ENCODE results near the gene DNASE1L3.

DNA sequence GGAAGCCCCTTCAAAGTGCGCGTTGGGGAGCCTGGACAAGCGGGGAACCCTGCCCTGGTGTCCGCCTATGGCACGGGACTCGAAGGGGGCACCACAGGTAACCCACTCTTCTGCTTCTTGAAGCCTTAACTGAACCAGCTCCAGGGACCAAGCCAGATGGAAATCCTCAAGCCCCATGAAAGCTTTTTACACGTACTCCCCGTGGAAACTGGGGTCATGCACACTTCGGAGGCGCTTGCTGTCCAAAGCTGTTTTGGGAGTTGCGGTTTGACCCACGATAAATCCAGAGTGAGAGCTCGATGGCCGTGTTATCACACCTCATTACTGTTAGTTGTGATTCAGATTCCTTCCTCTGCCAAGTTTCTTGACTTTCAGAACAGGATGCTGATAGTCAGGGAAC is 47.5 kb downstream of the DNASE1L3 start:
- TF ChIP-seq RCOR1 (IDR thresholded peaks at IDR 0.05; ENCODE audit: low read depth, low read length) (no peak), CHD2 (IDR thresholded peaks at IDR 0.05; ENCODE audit: low read length, partially characterized antibody) (no peak), SREBF2 (IDR thresholded peaks at IDR 0.05) (no peak), POLR2A (IDR thresholded peaks at IDR 0.05; ENCODE audit: low read length) (no peak), JUNB (IDR thresholded peaks at IDR 0.05) (no peak), MAZ (IDR thresholded peaks at IDR 0.05; ENCODE audit: borderline replicate concordance, low read depth, low read length) (no peak)
- TF ChIP-seq, protein P1, sequence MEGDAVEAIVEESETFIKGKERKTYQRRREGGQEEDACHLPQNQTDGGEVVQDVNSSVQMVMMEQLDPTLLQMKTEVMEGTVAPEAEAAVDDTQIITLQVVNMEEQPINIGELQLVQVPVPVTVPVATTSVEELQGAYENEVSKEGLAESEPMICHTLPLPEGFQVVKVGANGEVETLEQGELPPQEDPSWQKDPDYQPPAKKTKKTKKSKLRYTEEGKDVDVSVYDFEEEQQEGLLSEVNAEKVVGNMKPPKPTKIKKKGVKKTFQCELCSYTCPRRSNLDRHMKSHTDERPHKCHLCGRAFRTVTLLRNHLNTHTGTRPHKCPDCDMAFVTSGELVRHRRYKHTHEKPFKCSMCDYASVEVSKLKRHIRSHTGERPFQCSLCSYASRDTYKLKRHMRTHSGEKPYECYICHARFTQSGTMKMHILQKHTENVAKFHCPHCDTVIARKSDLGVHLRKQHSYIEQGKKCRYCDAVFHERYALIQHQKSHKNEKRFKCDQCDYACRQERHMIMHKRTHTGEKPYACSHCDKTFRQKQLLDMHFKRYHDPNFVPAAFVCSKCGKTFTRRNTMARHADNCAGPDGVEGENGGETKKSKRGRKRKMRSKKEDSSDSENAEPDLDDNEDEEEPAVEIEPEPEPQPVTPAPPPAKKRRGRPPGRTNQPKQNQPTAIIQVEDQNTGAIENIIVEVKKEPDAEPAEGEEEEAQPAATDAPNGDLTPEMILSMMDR (IDR thresholded peaks at IDR 0.05) = no peak
- TF ChIP-seq, protein P2, sequence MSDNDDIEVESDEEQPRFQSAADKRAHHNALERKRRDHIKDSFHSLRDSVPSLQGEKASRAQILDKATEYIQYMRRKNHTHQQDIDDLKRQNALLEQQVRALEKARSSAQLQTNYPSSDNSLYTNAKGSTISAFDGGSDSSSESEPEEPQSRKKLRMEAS (IDR thresholded peaks at IDR 0.05) = 0 out of 2 replicates have a peak, but pooled peaks have one; percentile 19
- TF ChIP-seq, protein P3, sequence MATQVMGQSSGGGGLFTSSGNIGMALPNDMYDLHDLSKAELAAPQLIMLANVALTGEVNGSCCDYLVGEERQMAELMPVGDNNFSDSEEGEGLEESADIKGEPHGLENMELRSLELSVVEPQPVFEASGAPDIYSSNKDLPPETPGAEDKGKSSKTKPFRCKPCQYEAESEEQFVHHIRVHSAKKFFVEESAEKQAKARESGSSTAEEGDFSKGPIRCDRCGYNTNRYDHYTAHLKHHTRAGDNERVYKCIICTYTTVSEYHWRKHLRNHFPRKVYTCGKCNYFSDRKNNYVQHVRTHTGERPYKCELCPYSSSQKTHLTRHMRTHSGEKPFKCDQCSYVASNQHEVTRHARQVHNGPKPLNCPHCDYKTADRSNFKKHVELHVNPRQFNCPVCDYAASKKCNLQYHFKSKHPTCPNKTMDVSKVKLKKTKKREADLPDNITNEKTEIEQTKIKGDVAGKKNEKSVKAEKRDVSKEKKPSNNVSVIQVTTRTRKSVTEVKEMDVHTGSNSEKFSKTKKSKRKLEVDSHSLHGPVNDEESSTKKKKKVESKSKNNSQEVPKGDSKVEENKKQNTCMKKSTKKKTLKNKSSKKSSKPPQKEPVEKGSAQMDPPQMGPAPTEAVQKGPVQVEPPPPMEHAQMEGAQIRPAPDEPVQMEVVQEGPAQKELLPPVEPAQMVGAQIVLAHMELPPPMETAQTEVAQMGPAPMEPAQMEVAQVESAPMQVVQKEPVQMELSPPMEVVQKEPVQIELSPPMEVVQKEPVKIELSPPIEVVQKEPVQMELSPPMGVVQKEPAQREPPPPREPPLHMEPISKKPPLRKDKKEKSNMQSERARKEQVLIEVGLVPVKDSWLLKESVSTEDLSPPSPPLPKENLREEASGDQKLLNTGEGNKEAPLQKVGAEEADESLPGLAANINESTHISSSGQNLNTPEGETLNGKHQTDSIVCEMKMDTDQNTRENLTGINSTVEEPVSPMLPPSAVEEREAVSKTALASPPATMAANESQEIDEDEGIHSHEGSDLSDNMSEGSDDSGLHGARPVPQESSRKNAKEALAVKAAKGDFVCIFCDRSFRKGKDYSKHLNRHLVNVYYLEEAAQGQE (IDR thresholded peaks at IDR 0.05) = no peak
- TF ChIP-seq, protein P4, sequence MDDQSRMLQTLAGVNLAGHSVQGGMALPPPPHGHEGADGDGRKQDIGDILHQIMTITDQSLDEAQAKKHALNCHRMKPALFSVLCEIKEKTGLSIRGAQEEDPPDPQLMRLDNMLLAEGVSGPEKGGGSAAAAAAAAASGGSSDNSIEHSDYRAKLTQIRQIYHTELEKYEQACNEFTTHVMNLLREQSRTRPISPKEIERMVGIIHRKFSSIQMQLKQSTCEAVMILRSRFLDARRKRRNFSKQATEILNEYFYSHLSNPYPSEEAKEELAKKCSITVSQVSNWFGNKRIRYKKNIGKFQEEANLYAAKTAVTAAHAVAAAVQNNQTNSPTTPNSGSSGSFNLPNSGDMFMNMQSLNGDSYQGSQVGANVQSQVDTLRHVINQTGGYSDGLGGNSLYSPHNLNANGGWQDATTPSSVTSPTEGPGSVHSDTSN (IDR thresholded peaks at IDR 0.05) = no peak

Data from A549 (cell line).